Gastroesophageal sphincter (tissue), 4 donors: ENCODE results near the gene SKP1. TPM values are rescaled to one million over a fixed set of nuclear protein-coding genes. Genes with fewer than 3 reads are reported as not detected.

ENCODE experiments used
- ATAC-seq: fragments of 150-250 bp; one replicate; pipeline ENCODE4 v1.9.1; 2016; ENCODE audit warnings: mild to moderate bottlenecking, moderate library complexity
- H3K27ac ChIP-seq, 4 donors: fragments of 200-600 bp; sonication (generic) in 3 of 4; 1 replicate in 3 of 4; 2 replicates in 1 of 4; pipeline ENCODE4 v1.5.1; 2016 to 2019
- H3K27me3 ChIP-seq: fragments of 200-600 bp; sonication (generic); one replicate; pipeline ENCODE4 v1.5.1; 2019
- H3K36me3 ChIP-seq, 2 donors: fragments of 200-600 bp; sonication (generic); one replicate each; pipeline ENCODE4 v1.5.1; 2019; ENCODE audit warnings: control low read depth in 1 of 2
- H3K4me1 ChIP-seq, 3 donors: fragments of 200-600 bp; sonication (generic); 1 replicate in 2 of 3; 2 replicates in 1 of 3; pipeline ENCODE4 v1.5.1; 2016 to 2019; ENCODE audit warnings: control low read depth in 2 of 3
- H3K4me3 ChIP-seq, 2 donors: fragments of 200-600 bp; sonication (generic); one replicate each; pipeline ENCODE4 v1.5.1; 2019; ENCODE audit warnings: mild to moderate bottlenecking in 1 of 2, moderate library complexity in 1 of 2
- H3K9me3 ChIP-seq, 3 donors: fragments of 200-600 bp; sonication (generic); one replicate each; pipeline ENCODE4 v1.5.1; 2017 to 2019; ENCODE audit warnings: control low read depth in 2 of 3
- EP300 ChIP-seq: sonication (generic); formaldehyde crosslinking; IDR thresholded peaks from one replicate; pipeline ENCODE4 v1.6.1; 2017; ENCODE audit warnings: antibody characterized with exemption, mild to moderate bottlenecking
- POLR2A ChIP-seq, 2 donors: fragments of 450-650 bp; IDR thresholded peaks; one replicate each; pipeline ENCODE4 v1.6.1; 2017; ENCODE audit warnings: antibody characterized with exemption in 2 of 2, mild to moderate bottlenecking in 2 of 2, moderate library complexity in 1 of 2
- POLR2AphosphoS5 ChIP-seq: sonication (generic); formaldehyde crosslinking; IDR thresholded peaks from one replicate; pipeline ENCODE4 v1.6.1; 2017; ENCODE audit warnings: antibody characterized with exemption
- WGBS, 2 donors: methylation state at CpG; one replicate each; pipeline ENCODE4 v1.1.5; 2018; ENCODE audit warnings: low coverage in 1 of 2; 5-methylcytosine and 5-hydroxymethylcytosine counted together
- total RNA-seq, 4 donors: library from RNA; depleted of rRNA; stranded (reverse); fragments of >200 nt; gene quantifications; one replicate each; pipeline ENCODE4 v1.1.0, GENCODE V29; 2016
- TF ChIP-seq, protein P1 (sequence below), 4 experiments: fragments of 200-600 bp in 2 of 4; fragments of 450-650 bp in 2 of 4; sonication (generic) in 1 of 4; IDR thresholded peaks; one replicate each; pipeline ENCODE4 v1.5.1; 2017 to 2019; ENCODE audit warnings: antibody characterized with exemption in 4 of 4, mild to moderate bottlenecking in 2 of 4, moderate library complexity in 2 of 4

Gene SKP1
- total RNA-seq, 4 donors from 2014 or later, result 313 to 463 (median 399) TPM

DNA sequence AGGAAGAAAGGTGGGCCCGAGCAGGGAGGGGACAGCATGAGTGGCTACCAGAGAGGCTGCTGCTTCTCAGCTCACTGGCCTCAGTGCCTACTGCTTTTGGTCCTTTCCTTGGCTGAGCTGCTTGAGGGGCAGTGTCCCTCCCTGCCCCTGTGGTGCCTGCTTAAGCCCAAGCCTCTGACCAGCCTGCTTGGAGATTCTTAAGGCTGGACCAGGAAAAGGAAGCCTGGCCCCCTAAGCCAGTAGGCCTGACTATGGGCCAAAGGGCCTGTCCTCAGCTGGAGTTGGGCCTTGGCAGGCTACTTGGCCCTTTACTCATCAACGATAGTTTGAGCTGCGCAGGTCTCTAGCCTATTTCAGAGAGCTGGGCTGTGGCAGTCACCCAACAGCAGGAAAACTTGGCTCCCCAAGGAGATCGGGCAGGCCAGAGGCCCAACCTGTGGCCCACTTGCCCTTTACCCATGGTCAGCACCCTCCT, 37.3 kb downstream of the SKP1 start:
- peaks cover 0 to 27% (median 4%) of the 10 kb centered on the region in 3 donors for H3K4me1 ChIP-seq
- H3K4me3 ChIP-seq, result no peak overlapping the region
- H3K27ac ChIP-seq, result no peak overlapping the region
- no peaks in the 10 kb centered on the region for H3K9me3 ChIP-seq
- TF ChIP-seq EP300 (no peak), POLR2AphosphoS5 (no peak)
- TF ChIP-seq, protein P1, sequence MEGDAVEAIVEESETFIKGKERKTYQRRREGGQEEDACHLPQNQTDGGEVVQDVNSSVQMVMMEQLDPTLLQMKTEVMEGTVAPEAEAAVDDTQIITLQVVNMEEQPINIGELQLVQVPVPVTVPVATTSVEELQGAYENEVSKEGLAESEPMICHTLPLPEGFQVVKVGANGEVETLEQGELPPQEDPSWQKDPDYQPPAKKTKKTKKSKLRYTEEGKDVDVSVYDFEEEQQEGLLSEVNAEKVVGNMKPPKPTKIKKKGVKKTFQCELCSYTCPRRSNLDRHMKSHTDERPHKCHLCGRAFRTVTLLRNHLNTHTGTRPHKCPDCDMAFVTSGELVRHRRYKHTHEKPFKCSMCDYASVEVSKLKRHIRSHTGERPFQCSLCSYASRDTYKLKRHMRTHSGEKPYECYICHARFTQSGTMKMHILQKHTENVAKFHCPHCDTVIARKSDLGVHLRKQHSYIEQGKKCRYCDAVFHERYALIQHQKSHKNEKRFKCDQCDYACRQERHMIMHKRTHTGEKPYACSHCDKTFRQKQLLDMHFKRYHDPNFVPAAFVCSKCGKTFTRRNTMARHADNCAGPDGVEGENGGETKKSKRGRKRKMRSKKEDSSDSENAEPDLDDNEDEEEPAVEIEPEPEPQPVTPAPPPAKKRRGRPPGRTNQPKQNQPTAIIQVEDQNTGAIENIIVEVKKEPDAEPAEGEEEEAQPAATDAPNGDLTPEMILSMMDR (IDR thresholded peaks at IDR 0.05), result no peak
- no peak for ATAC-seq
- no peaks in the 10 kb centered on the region for H3K27me3 ChIP-seq
- H3K36me3 ChIP-seq, result peaks cover 0 to 75% of the 10 kb centered on the region in 2 donors
- WGBS, 2 donors, result no CpG with 5 or more reads among the region's 4 CpGs

DNA sequence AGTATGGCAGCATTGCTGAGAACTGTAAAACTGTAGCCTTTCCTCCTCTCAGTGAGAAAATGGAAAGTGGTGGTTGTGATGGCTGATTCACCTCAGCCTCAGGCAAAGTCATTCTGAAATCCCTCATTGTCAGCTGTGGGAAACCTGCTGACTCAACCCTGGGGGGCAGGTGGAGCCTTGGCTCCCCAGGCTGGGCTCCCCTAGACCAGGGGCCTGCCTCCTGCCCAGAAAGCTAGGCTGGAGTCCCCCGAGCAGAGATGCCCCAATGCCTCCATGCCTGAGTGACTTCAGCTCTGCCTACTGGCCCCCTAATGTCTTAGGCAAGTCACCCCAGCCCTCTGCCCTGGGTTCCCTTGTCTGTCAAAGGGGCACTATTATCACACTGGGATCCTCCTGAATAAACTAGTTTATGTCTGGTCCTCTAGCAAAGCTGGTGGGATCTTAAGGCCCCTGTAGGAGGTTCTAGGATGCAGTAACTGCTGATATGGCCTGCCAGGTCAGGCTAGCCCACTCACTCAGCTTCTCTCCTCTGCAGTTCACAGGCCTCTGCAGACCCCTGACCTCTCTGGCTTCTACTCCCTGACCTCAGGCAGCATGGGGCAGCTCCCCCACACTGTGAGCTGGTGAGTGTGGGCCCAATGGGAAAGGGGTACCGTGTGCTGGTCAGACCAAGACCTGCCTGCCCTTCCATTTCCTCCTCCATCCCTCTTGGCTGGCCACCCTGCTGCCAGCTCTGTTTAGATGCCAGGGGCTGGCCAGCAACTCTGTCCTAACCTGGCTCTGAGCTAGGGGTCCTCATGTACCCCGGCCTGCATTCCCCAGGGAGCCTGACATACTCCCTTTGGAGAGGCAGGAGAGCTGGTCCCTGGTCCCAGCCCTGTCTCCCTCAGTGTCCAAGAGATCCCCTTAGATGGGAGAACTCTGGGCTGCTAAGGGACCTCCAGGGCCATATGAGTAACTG, 38.1 kb downstream of the SKP1 start:
- H3K4me3 ChIP-seq, result no peak overlapping the region
- peaks cover 0 to 27% (median 4%) of the 10 kb centered on the region in 3 donors for H3K4me1 ChIP-seq
- no peak for ATAC-seq
- TF ChIP-seq, protein P1 (IDR thresholded peaks at IDR 0.05), result no peak
- TF ChIP-seq POLR2AphosphoS5 (no peak), EP300 (no peak), POLR2A (IDR thresholded peaks at IDR 0.05) (no peak)
- H3K36me3 ChIP-seq, result peaks cover 0 to 75% of the 10 kb centered on the region in 2 donors
- no peak overlapping the region for H3K27ac ChIP-seq
- no peaks in the 10 kb centered on the region for H3K27me3 ChIP-seq
- WGBS, 2 donors, result no CpG with 5 or more reads among the region's 3 CpGs
- H3K9me3 ChIP-seq, result no peaks in the 10 kb centered on the region

DNA sequence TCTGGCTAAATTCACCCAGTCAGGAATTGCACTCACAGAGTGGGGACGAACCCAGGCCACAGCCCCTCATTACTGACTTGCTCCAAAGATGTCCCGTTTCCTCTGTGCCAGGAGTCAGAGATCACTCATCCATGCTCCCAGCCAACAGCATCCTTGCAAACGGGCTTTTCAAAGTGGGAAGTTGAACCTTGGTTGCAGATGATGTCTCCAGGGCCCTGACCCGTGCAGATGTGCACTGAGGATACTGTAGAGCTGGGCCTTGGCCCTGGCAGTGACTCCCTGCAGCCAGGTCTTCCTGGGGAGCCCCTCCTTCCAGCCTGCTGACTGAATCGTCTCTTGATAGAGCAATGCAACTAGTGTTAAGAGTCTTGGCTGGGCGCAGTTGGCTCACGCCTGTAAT, 40.0 kb downstream of the SKP1 start:
- H3K36me3 ChIP-seq, result peaks cover 0 to 68% of the 10 kb centered on the region in 2 donors
- TF ChIP-seq, protein P1 (IDR thresholded peaks at IDR 0.05), result no peak
- no peak for TF ChIP-seq POLR2AphosphoS5
- TF ChIP-seq EP300, result no peak
- no peak for TF ChIP-seq POLR2A (IDR thresholded peaks at IDR 0.05)
- WGBS, 2 donors, result 60 to 83% methylated on average over 1 to 3 of the region's 7 CpGs

DNA sequence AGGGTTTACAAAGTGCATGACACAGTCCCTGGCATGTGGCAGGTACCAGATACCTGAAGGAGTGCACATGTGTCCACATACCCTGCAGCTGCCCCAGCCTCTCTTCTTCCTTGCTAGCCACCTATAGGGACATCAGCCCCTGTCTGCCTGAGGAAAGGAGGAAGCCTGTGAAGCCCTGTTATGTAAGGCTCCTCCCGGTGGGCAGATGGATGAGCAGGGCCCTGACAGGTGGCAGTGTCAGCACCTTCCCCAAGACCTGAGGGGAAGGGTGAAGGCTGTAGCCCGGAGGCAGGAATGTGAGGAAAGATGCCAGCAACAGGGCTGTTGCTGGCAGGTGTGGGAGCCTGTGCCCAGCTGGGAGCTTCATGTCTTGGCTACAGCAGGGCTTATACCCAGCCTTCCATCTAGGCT, 40.5 kb downstream of the SKP1 start:
- WGBS, 2 donors, result 33% methylated on average over 1 of the region's 2 CpGs; no CpG with 5 or more reads in 1 of the 2 donors
- Histone ChIP-seq H3K9me3 (no peaks in the 10 kb centered on the region), H3K27ac (no peak overlapping the region), H3K4me3 (no peak overlapping the region), H3K36me3 (peaks cover 0 to 70% of the 10 kb centered on the region in 2 donors), H3K4me1 (peaks cover 0 to 21% (median 4%) of the 10 kb centered on the region in 3 donors), H3K27me3 (no peaks in the 10 kb centered on the region)
- ATAC-seq, result no peak
- TF ChIP-seq, protein P1 (IDR thresholded peaks at IDR 0.05), result no peak
- TF ChIP-seq EP300 (no peak), POLR2AphosphoS5 (no peak), POLR2A (IDR thresholded peaks at IDR 0.05) (no peak)

More for the DNA sequence above, 40.0 kb downstream of the SKP1 start:
- Histone ChIP-seq H3K9me3 (no peaks in the 10 kb centered on the region), H3K27me3 (no peaks in the 10 kb centered on the region), H3K27ac (no peak overlapping the region), H3K4me3 (no peak overlapping the region), H3K4me1 (peaks cover 0 to 26% (median 4%) of the 10 kb centered on the region in 3 donors)
- no peak for ATAC-seq
